ENCODE data around the gene GAA. TPM values are rescaled to one million over a fixed set of nuclear protein-coding genes. Genes with fewer than 3 reads are reported as not detected.
A peak's percentile ranks its signal among the peaks of the same experiment; 100 is the strongest.

The GAA gene
- total RNA-seq, 8 experiments from 2014 or later, result 16.1 to 66.3 (median 35.8) TPM

- in situ Hi-C loops (cut with MboI; ENCODE audit: low pct_unique_long_range_greater_than_20kb in 2 of 9, low sequenced_read_pairs in 9 of 9, unreplicated experiment in 9 of 9), result no loop called here
- no peak overlapping the region for H3K27ac ChIP-seq
- H3K4me3 ChIP-seq, result no peak overlapping the region
- WGBS, 10 experiments, result 56 to 95% (median 80%) methylated on average over 1 to 10 of the region's 23 CpGs; no CpG with 5 or more reads in 2 of the 10 experiments
- peak in 3 of 8 experiments; percentile 23 to 79 (median 78) for ATAC-seq (replicated peaks in 6 of 8)
- no peaks in the 10 kb centered on the region for H3K4me1 ChIP-seq (replicated peaks in 1 of 2)
Observed at GRCh38 chr17:80068301-80069222, 32.8 kb upstream of the GAA start.

GRCh38 chr17:80070375-80071115 lies 30.8 kb upstream of the GAA start:
- H3K4me1 ChIP-seq (replicated peaks in 1 of 2), result no peaks in the 10 kb centered on the region
- peak in 1 of 8 experiments; percentile 69 for ATAC-seq (replicated peaks in 6 of 8)
- H3K4me3 ChIP-seq, result no peak overlapping the region
- H3K27ac ChIP-seq, result no peak overlapping the region
- in situ Hi-C loops (cut with MboI; ENCODE audit: low pct_unique_long_range_greater_than_20kb in 2 of 9, low sequenced_read_pairs in 9 of 9, unreplicated experiment in 9 of 9), result no loop called here
- 93 to 100% (median 95%) methylated on average over 1 to 10 of the region's 15 CpGs; no CpG with 5 or more reads in 1 of the 10 experiments for WGBS, 10 experiments

DNA sequence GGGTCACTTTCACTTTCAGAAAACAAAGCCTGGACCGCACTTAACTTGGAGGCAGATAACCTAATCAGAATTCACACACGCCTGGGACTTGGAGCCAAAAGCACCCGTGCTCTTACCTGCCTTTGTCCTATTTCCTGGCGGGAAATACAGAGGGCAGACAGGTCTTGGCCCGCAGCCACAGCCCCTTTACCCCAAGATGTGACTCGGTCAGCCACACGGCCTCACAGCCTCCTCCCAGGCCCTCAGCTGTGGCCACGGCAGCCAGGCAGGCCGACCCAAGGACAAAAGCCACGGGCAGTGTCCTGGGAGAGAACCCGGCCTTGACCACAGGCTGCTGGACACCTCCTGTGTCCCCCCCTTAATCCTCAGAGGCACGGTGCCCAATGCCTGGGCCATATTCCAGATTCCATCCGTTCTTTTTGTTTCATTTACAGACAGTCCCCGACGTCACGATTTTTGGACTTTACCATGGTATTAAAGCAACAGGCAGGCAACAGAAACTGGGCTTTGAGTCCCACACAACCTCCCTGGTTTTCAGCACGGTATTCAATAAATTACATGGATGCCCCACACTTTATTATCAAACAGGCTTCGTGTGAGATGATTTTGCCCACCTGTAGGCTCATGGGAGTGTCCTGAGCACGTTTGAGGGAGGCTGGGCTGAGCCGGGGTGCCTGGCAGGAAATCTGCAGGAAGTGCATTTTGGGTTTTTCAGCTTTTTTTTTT lies 30.1 kb upstream of the GAA start:
- Histone ChIP-seq H3K4me1 (replicated peaks in 1 of 2) (no peaks in the 10 kb centered on the region), H3K27ac (no peak overlapping the region), H3K4me3 (no peak overlapping the region)
- in situ Hi-C loops (cut with MboI; ENCODE audit: low pct_unique_long_range_greater_than_20kb in 2 of 9, low sequenced_read_pairs in 9 of 9, unreplicated experiment in 9 of 9), result no loop called here
- WGBS, 10 experiments, result 18 to 100% (median 66%) methylated on average over 1 to 12 of the region's 20 CpGs; no CpG with 5 or more reads in 3 of the 10 experiments
- peak in 3 of 8 experiments; percentile 29 to 75 (median 33) for ATAC-seq (replicated peaks in 6 of 8)

DNA sequence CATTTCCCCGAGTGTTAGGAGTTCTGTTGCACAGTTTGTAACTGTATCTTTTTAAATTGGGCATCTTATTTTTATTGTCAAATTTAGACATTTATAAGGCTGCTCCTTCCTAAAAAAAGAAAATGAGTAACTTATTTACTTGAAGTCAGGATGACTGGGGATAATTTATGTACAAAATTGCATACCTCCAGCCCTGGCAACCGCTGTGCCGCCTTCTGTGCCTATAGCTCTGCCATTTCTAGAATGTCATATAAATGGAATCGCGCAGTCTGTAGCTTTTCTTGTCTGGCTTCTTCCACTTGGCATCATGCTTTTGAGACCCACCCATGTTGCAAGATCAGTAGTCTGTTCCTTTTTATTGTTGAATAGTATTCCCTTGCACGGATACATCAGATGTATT lies 29.0 kb upstream of the GAA start:
- WGBS, 10 experiments, result 60 to 100% (median 95%) methylated on average over 1 to 5 of the region's 6 CpGs
- Histone ChIP-seq H3K4me3 (no peak overlapping the region), H3K4me1 (replicated peaks in 1 of 2) (no peaks in the 10 kb centered on the region), H3K27ac (no peak overlapping the region)
- no peak for ATAC-seq (replicated peaks in 6 of 8)
- in situ Hi-C loops (cut with MboI; ENCODE audit: low pct_unique_long_range_greater_than_20kb in 2 of 9, low sequenced_read_pairs in 9 of 9, unreplicated experiment in 9 of 9), result no loop called here

DNA sequence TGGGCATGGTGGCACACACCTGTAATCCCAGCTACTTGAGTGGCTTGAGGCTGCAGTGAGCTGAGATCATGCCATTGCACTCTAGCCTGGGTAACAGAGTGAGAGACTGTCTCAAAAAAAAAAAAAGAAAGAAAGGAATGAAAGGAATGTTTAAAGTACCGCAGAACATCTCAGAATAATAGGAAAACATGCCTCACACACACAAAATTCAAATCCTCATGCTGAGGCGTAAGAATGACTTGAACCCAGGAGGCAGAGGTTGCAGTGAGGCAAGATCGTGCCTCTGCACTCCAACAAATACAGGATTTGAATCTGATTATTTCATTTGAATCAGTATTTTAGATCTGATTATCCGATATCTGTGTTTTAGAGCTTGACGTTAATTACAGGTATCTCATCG lies 21.3 kb upstream of the GAA start:
- Histone ChIP-seq H3K27ac (no peak overlapping the region), H3K4me1 (replicated peaks in 1 of 2) (peaks cover 0 to 6% of the 10 kb centered on the region in 2 donors), H3K4me3 (no peak overlapping the region)
- no peak for ATAC-seq (replicated peaks in 6 of 8)
- in situ Hi-C loops (cut with MboI; ENCODE audit: low pct_unique_long_range_greater_than_20kb in 2 of 9, low sequenced_read_pairs in 9 of 9, unreplicated experiment in 9 of 9), result no loop called here
- 66 to 100% (median 81%) methylated on average over 2 to 6 of the region's 6 CpGs; no CpG with 5 or more reads in 1 of the 10 experiments for WGBS, 10 experiments

DNA sequence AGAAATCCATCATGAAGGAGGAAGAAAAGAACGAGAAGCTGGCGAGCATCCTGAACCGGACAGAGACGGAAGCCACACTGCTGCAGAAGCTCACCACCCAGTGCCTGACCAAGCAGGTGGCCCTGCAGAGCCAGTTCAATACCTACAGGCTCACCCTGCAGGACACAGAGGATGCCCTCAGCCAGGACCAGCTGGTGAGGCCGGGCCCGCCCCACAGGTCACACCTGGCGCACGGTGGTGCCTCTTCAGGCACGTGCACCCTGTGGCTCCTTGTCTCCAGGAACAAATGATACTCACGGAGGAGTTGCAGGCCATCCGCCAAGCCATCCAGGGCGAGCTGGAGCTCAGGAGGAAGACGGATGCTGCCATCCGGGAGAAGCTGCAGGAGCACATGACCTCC lies 19.8 kb upstream of the GAA start:
- peaks cover 0 to 6% of the 10 kb centered on the region in 2 donors for H3K4me1 ChIP-seq (replicated peaks in 1 of 2)
- in situ Hi-C loops (cut with MboI; ENCODE audit: low pct_unique_long_range_greater_than_20kb in 2 of 9, low sequenced_read_pairs in 9 of 9, unreplicated experiment in 9 of 9), result no loop called here
- ATAC-seq (replicated peaks in 6 of 8), result no peak
- 89 to 100% (median 100%) methylated on average over 1 to 5 of the region's 14 CpGs; no CpG with 5 or more reads in 5 of the 10 experiments for WGBS, 10 experiments
- no peak overlapping the region for H3K4me3 ChIP-seq
- no peak overlapping the region for H3K27ac ChIP-seq

- no peak overlapping the region for H3K4me3 ChIP-seq
- no peak overlapping the region for H3K27ac ChIP-seq
- in situ Hi-C loops (cut with MboI; ENCODE audit: low pct_unique_long_range_greater_than_20kb in 2 of 9, low sequenced_read_pairs in 9 of 9, unreplicated experiment in 9 of 9), result no loop called here
- ATAC-seq (replicated peaks in 6 of 8), result peak; percentile 60 to 94 (median 72)
- 20% methylated on average over 2 of the region's 20 CpGs; no CpG with 5 or more reads in 9 of the 10 experiments for WGBS, 10 experiments
- peaks cover 0 to 6% of the 10 kb centered on the region in 2 donors for H3K4me1 ChIP-seq (replicated peaks in 1 of 2)
Observed at GRCh38 chr17:80082403-80083135, 18.8 kb upstream of the GAA start.

GRCh38 chr17:80083136-80083661 lies 18.2 kb upstream of the GAA start:
- 60 to 100% methylated on average over 2 of the region's 13 CpGs; no CpG with 5 or more reads in 8 of the 10 experiments for WGBS, 10 experiments
- ATAC-seq (replicated peaks in 6 of 8), result peak in 2 of 8 experiments; percentile 15 to 18
- in situ Hi-C loops (cut with MboI; ENCODE audit: low pct_unique_long_range_greater_than_20kb in 2 of 9, low sequenced_read_pairs in 9 of 9, unreplicated experiment in 9 of 9), result no loop called here

GRCh38 chr17:80084773-80085172 lies 16.6 kb upstream of the GAA start:
- in situ Hi-C loops (cut with MboI; ENCODE audit: low pct_unique_long_range_greater_than_20kb in 2 of 9, low sequenced_read_pairs in 9 of 9, unreplicated experiment in 9 of 9), result no loop called here
- 80 to 96% (median 91%) methylated on average over 1 to 9 of the region's 15 CpGs; no CpG with 5 or more reads in 3 of the 10 experiments for WGBS, 10 experiments

More at GRCh38 chr17:80083136-80083661, 18.2 kb upstream of the GAA start:
- H3K27ac ChIP-seq, result no peak overlapping the region
- peaks cover 0 to 6% of the 10 kb centered on the region in 2 donors for H3K4me1 ChIP-seq (replicated peaks in 1 of 2)
- no peak overlapping the region for H3K4me3 ChIP-seq

GRCh38 chr17:80086081-80086480 lies 15.3 kb upstream of the GAA start:
- H3K4me3 ChIP-seq, result no peak overlapping the region
- 38 to 100% (median 79%) methylated on average over 1 to 5 of the region's 17 CpGs; no CpG with 5 or more reads in 5 of the 10 experiments for WGBS, 10 experiments
- H3K4me1 ChIP-seq (replicated peaks in 1 of 2), result peaks cover 0 to 6% of the 10 kb centered on the region in 2 donors
- peak in 1 of 8 experiments; percentile 39 for ATAC-seq (replicated peaks in 6 of 8)
- in situ Hi-C loops (cut with MboI; ENCODE audit: low pct_unique_long_range_greater_than_20kb in 2 of 9, low sequenced_read_pairs in 9 of 9, unreplicated experiment in 9 of 9), result no loop called here
- no peak overlapping the region for H3K27ac ChIP-seq

More at GRCh38 chr17:80084773-80085172, 16.6 kb upstream of the GAA start:
- no peak for ATAC-seq (replicated peaks in 6 of 8)
- Histone ChIP-seq H3K4me1 (replicated peaks in 1 of 2) (peaks cover 0 to 6% of the 10 kb centered on the region in 2 donors), H3K27ac (no peak overlapping the region), H3K4me3 (no peak overlapping the region)

DNA sequence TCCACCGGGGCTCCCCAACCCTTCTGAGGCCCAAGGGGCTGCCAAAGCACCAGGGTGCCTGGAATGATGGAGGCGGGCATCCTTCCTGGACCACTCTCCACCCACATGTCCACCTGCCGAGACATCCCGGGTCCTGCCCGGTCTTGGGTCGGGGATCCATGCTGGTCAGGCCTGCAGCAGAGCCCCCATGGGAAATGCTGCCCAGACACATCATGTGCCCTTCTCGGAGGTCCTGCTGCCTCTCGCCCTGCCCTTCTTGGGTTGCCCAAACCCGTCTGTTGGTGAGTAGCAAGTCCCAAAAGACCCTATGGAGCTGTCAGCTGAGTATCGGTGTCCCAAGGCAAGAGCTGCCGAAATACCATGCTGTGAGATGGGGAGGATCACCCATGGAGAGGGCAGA lies 14.8 kb upstream of the GAA start:
- 20 to 100% (median 83%) methylated on average over 1 of the region's 11 CpGs; no CpG with 5 or more reads in 6 of the 10 experiments for WGBS, 10 experiments
- in situ Hi-C loops (cut with MboI; ENCODE audit: low pct_unique_long_range_greater_than_20kb in 2 of 9, low sequenced_read_pairs in 9 of 9, unreplicated experiment in 9 of 9), result no loop called here
- H3K4me1 ChIP-seq (replicated peaks in 1 of 2), result peaks cover 0 to 6% of the 10 kb centered on the region in 2 donors
- no peak overlapping the region for H3K27ac ChIP-seq
- no peak for ATAC-seq (replicated peaks in 6 of 8)
- H3K4me3 ChIP-seq, result no peak overlapping the region

Measured in motor neuron (in vitro differentiated cells).